Endodermal cell (in vitro differentiated cells): ENCODE measurements around the gene RERE. TPM values are rescaled to one million over a fixed set of nuclear protein-coding genes. Genes with fewer than 3 reads are reported as not detected.

ENCODE experiments used
- DNase-seq: peaks from one replicate; pipeline ENCODE4 v3.0.0-alpha.2; 2017
- H3K27ac ChIP-seq: 2 replicates; pipeline ENCODE4 v1.5.1; 2013; ENCODE audit warnings: mild to moderate bottlenecking, low read depth, low read length, moderate library complexity
- H3K27me3 ChIP-seq: 2 replicates; pipeline ENCODE4 v1.6.1; 2013; ENCODE audit warnings: mild to moderate bottlenecking, low read length, moderate library complexity; ENCODE audit not compliant: insufficient read depth, control insufficient read depth, poor library complexity, severe bottlenecking
- H3K36me3 ChIP-seq: 2 replicates; pipeline ENCODE4 v1.7.0; 2013; ENCODE audit warnings: mild to moderate bottlenecking, low read length, moderate library complexity; ENCODE audit not compliant: control insufficient read depth, insufficient read depth
- H3K4me1 ChIP-seq: one replicate; pipeline ENCODE4 v1.7.0; 2013; ENCODE audit warnings: low read length; ENCODE audit not compliant: control insufficient read depth, insufficient read depth
- H3K4me3 ChIP-seq: 2 replicates; pipeline ENCODE4 v1.5.1; 2013; ENCODE audit warnings: mild to moderate bottlenecking, low read length, moderate library complexity
- H3K9ac ChIP-seq: 2 replicates; pipeline ENCODE4 v1.6.1; 2013; ENCODE audit warnings: mild to moderate bottlenecking, low read length, moderate library complexity; ENCODE audit not compliant: poor library complexity, severe bottlenecking; ENCODE audit errors: extremely low read depth
- H3K9me3 ChIP-seq: 2 replicates; pipeline ENCODE4 v1.6.1; 2013; ENCODE audit warnings: mild to moderate bottlenecking, low read length, moderate library complexity; ENCODE audit not compliant: control insufficient read depth
- H3K27ac Mint-ChIP-seq: 2 replicates; pipeline ENCODE4 v1.8.0; 2020; ENCODE audit warnings: mixed read lengths
- H3K27me3 Mint-ChIP-seq: 2 replicates; pipeline ENCODE4 v1.8.0; 2021; ENCODE audit warnings: mild to moderate bottlenecking, mixed read lengths; ENCODE audit not compliant: insufficient read depth
- H3K36me3 Mint-ChIP-seq: 2 replicates; pipeline ENCODE4 v1.8.0; 2020; ENCODE audit warnings: low read depth, mixed read lengths
- H3K4me1 Mint-ChIP-seq: 2 replicates; pipeline ENCODE4 v1.8.0; 2020; ENCODE audit warnings: mixed read lengths
- H3K4me3 Mint-ChIP-seq: 2 replicates; pipeline ENCODE4 v1.8.0; 2020; ENCODE audit warnings: mild to moderate bottlenecking, moderate library complexity, mixed read lengths
- H3K9me3 Mint-ChIP-seq: 2 replicates; pipeline ENCODE4 v1.8.0; 2020; ENCODE audit warnings: mild to moderate bottlenecking, mixed read lengths
- WGBS, 2 experiments: methylation state at CpG; one replicate each; pipeline versions ENCODE4 v1.1.5 to v1.1.7; 2013; ENCODE audit warnings: missing lambda C conversion rate in 2 of 2, mixed read lengths in 1 of 2; ENCODE audit not compliant: insufficient coverage in 1 of 2, insufficient read length in 1 of 2; 5-methylcytosine and 5-hydroxymethylcytosine counted together
- total RNA-seq, 2 donors: library from RNA; stranded (reverse); fragmentation: NEBNext Ultra II Directional in 1 of 2; extraction: Animal tissue kit (Norgen Biotek cat#: 25700) in 1 of 2; gene quantifications; 2 replicates in 1 of 2; 3 replicates in 1 of 2; pipeline ENCODE4 v1.2.1, GENCODE V29; 2021
- TF ChIP-seq, protein P1 (sequence below): fragments of 200-600 bp; sonication (generic); conservative IDR thresholded peaks from 2 replicates; pipeline ENCODE4 v1.5.0; 2021; ENCODE audit warnings: antibody characterized with exemption, mild to moderate bottlenecking

Gene RERE
- total RNA-seq, 2 donors from 2014 or later, result 159 to 179 TPM

DNA sequence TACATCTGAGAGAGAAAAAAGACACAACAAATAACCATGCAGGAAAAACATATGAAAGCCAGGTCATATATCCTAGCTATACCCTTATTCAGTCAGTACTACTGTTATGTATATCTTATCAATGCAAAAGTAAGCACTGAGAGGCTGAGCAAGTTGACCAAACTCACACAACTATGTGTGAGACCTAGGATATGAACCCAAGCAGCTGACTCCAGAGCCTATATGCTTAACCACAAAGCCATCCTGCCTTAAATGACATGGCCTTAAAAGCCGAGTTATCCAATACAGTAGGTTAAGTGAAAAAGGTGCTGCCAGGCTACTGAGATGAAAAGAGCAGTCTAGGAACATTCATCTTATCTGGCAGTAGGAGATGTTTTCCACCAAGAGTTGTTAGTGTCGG is 151.6 kb downstream of the RERE start:
- WGBS, 2 experiments, result 87 to 92% methylated on average over 2 of the region's 2 CpGs
- H3K36me3 Mint-ChIP-seq, result no peaks in the 10 kb centered on the region
- H3K4me1 ChIP-seq, result peaks cover 53% of the 10 kb centered on the region
- TF ChIP-seq, protein P1, sequence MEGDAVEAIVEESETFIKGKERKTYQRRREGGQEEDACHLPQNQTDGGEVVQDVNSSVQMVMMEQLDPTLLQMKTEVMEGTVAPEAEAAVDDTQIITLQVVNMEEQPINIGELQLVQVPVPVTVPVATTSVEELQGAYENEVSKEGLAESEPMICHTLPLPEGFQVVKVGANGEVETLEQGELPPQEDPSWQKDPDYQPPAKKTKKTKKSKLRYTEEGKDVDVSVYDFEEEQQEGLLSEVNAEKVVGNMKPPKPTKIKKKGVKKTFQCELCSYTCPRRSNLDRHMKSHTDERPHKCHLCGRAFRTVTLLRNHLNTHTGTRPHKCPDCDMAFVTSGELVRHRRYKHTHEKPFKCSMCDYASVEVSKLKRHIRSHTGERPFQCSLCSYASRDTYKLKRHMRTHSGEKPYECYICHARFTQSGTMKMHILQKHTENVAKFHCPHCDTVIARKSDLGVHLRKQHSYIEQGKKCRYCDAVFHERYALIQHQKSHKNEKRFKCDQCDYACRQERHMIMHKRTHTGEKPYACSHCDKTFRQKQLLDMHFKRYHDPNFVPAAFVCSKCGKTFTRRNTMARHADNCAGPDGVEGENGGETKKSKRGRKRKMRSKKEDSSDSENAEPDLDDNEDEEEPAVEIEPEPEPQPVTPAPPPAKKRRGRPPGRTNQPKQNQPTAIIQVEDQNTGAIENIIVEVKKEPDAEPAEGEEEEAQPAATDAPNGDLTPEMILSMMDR, result no peak
- H3K9me3 Mint-ChIP-seq, result no peaks in the 10 kb centered on the region
- H3K27ac ChIP-seq, result no peak overlapping the region
- peak overlapping the region; percentile 39 for H3K4me3 ChIP-seq
- no peaks in the 10 kb centered on the region for H3K36me3 ChIP-seq
- H3K9ac ChIP-seq, result no peak overlapping the region
- H3K27me3 ChIP-seq, result no peaks in the 10 kb centered on the region
- peaks cover 36% of the 10 kb centered on the region for H3K4me1 Mint-ChIP-seq
- DNase-seq, result no peak
- H3K9me3 ChIP-seq, result no peaks in the 10 kb centered on the region
- H3K27ac Mint-ChIP-seq, result no peak overlapping the region
- no peak overlapping the region for H3K4me3 Mint-ChIP-seq
- H3K27me3 Mint-ChIP-seq, result no peaks in the 10 kb centered on the region

DNA sequence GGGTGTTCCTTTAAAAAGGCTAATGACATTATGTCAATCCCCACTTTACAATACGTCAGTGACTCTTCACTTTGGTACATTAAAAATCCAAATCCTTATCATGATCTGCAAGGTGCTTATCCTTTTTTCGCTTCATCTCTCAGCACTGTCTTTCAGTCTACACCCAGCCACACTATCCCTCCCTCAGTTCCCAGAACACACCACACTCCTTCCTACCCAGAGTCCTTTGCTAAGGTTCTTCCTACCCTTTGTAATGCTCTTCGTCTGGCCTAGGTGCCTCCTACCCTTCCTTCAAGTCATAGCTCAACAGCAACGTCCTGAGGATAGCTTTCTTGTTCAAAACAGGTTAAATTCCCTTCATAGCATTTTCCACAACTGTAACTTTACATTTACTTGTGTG is 152.6 kb downstream of the RERE start:
- no peak overlapping the region for H3K4me3 Mint-ChIP-seq
- H3K4me1 Mint-ChIP-seq, result peaks cover 26% of the 10 kb centered on the region
- H3K36me3 Mint-ChIP-seq, result no peaks in the 10 kb centered on the region
- Histone ChIP-seq H3K4me1 (peaks cover 53% of the 10 kb centered on the region), H3K27me3 (no peaks in the 10 kb centered on the region), H3K4me3 (no peak overlapping the region), H3K9me3 (no peaks in the 10 kb centered on the region), H3K27ac (no peak overlapping the region), H3K36me3 (no peaks in the 10 kb centered on the region), H3K9ac (no peak overlapping the region)
- no peaks in the 10 kb centered on the region for H3K9me3 Mint-ChIP-seq
- WGBS, 2 experiments, result 89 to 98% methylated on average over 4 of the region's 4 CpGs
- H3K27ac Mint-ChIP-seq, result no peak overlapping the region
- no peaks in the 10 kb centered on the region for H3K27me3 Mint-ChIP-seq
- no peak for DNase-seq
- TF ChIP-seq, protein P1, result no peak

DNA sequence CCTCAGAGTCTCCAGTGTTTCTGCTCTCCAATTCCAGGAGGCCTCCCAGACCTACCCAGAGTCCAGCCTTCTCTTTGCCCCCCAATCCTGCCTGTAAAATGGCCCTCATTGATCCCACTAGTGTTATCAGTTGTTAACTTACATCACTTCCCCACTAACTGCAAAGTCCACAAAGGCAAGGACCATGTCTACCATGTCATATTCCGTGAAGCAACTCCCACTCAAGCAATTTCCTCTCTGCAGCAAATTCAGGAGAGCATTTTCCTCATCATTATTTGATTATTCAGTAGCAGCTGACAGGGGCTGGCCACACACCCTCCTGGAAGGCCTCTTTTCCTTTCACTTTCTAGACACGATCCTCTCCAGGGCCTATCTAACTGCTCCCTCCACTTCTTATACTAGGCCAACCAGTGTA is 153.5 kb downstream of the RERE start:
- peaks cover 48% of the 10 kb centered on the region for H3K4me1 ChIP-seq

More for the DNA sequence above, 153.5 kb downstream of the RERE start:
- Mint-ChIP-seq H3K9me3 (no peaks in the 10 kb centered on the region), H3K4me3 (no peak overlapping the region), H3K27ac (no peak overlapping the region), H3K27me3 (no peaks in the 10 kb centered on the region), H3K36me3 (no peaks in the 10 kb centered on the region), H3K4me1 (peaks cover 19% of the 10 kb centered on the region)
- no peaks in the 10 kb centered on the region for H3K9me3 ChIP-seq
- no peaks in the 10 kb centered on the region for H3K27me3 ChIP-seq
- H3K4me3 ChIP-seq, result no peak overlapping the region
- TF ChIP-seq, protein P1, result no peak
- DNase-seq, result no peak
- 96 to 100% methylated on average over 2 of the region's 2 CpGs for WGBS, 2 experiments
- H3K9ac ChIP-seq, result no peak overlapping the region
- H3K36me3 ChIP-seq, result no peaks in the 10 kb centered on the region
- H3K27ac ChIP-seq, result no peak overlapping the region
